ENCODE data around the gene PTCH2. TPM values are rescaled to one million over a fixed set of nuclear protein-coding genes. Genes with fewer than 3 reads are reported as not detected.

PTCH2 gene
- total RNA-seq, 2 donors from 2014 or later: 0.22 to 0.24 TPM

GRCh38 chr1:44822131-44822701 lies 20.8 kb downstream of the PTCH2 start:
- H3K27ac ChIP-seq: no peak overlapping the region
- no peak for TF ChIP-seq CTCF (IDR thresholded peaks at IDR 0.05)
- no peaks in the 10 kb centered on the region for H3K27me3 ChIP-seq
- H3K36me3 ChIP-seq: no peaks in the 10 kb centered on the region
- no peak overlapping the region for H3K4me3 ChIP-seq
- no peak for DNase-seq (ENCODE audit: low spot score)
- H3K9me3 ChIP-seq: no peaks in the 10 kb centered on the region
- H3K4me1 ChIP-seq: peaks cover 0 to 23% of the 10 kb centered on the region in 2 donors

DNA sequence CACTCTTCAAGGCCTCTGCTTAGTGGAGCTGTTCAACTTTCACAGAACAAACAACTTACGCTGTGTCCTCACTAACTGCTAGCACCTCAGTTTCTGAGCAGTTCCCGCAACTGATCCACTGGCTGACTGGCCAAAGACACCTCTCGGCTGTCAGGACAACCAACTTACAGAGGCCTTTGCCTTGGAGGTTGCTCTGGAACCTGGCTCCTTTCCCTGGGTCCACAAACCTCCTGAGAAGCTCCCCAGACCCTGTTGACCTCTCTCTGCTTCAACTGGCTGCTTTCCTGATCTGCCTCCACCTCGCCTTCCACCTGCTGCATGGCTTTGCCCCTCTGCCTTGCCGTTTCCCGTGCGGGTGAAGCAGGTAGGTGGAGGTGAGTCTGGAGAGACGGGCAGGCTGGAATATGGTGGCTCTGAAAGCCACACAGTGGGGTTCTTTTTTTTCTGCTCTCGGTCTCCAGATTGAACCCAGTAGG lies 21.8 kb downstream of the PTCH2 start:
- no peaks in the 10 kb centered on the region for H3K36me3 ChIP-seq
- DNase-seq (ENCODE audit: low spot score): no peak
- peaks cover 0 to 19% of the 10 kb centered on the region in 2 donors for H3K4me1 ChIP-seq
- peak overlapping the region in 1 of 2 donors; percentile 90 for H3K27ac ChIP-seq
- no peak for TF ChIP-seq CTCF (IDR thresholded peaks at IDR 0.05)
- no peak overlapping the region for H3K4me3 ChIP-seq
- H3K9me3 ChIP-seq: no peaks in the 10 kb centered on the region
- no peaks in the 10 kb centered on the region for H3K27me3 ChIP-seq

DNA sequence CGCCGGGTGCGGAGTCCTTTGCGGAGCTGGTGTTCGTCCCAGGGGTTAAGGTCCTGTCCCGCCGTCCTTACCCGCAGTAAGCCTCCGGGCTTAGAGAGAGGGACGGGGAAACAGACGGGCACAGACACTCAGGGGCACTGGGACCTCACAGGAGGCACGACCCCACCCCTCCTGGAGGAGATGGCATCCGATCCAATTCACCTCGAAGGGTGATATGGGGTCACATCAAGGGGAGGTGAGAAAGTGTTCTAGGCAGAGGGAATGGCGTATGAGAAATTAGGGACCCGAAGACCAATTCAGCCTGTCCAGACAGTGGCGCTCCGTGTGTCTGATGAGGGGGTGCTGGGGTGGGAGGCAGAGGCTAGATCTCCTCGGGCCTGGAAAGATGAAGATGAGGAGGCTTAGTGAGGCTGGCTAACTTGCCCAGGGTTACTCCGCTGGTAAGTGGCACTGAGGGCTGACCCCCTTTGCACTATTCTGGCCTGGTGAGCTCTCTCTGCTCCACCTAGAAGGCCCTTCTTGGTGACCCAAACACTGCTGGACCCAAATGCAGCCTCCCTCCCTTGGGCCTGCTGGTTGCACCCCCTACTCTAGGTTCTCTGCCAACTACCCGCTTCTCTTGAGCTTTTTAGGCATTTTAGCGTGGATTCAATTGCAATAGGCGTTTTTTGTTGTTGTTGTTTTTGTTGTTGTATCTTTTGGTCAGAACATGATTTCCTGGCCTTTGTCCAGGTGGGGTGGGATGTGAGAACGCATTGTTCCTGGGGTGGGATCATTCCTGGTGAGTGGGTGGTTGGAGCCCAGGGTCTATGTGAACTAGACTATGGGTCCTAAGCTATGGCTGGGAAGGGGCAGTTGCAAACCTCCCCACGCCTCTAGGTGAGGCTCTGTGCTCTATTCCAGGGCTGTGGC lies 22.5 kb downstream of the PTCH2 start:
- Histone ChIP-seq H3K4me3 (peak overlapping the region; percentile 56 to 58), H3K4me1 (peaks cover 0 to 19% of the 10 kb centered on the region in 2 donors), H3K9me3 (no peaks in the 10 kb centered on the region), H3K27me3 (no peaks in the 10 kb centered on the region), H3K27ac (peak overlapping the region; percentile 90 to 92), H3K36me3 (peaks cover under 1% of the 10 kb centered on the region)
- TF ChIP-seq CTCF (IDR thresholded peaks at IDR 0.05): no peak
- DNase-seq (ENCODE audit: low spot score): no peak

GRCh38 chr1:44819608-44820327 lies 23.3 kb downstream of the PTCH2 start:
- peak in 1 of 2 donors; percentile 22 for TF ChIP-seq CTCF (IDR thresholded peaks at IDR 0.05)
- H3K4me1 ChIP-seq: peaks cover 0 to 19% of the 10 kb centered on the region in 2 donors
- peak overlapping the region; percentile 90 to 92 for H3K27ac ChIP-seq
- H3K4me3 ChIP-seq: peak overlapping the region; percentile 56 to 58
- peaks cover 5% of the 10 kb centered on the region for H3K36me3 ChIP-seq
- no peaks in the 10 kb centered on the region for H3K27me3 ChIP-seq
- DNase-seq (ENCODE audit: low spot score): peak; percentile 91
- H3K9me3 ChIP-seq: no peaks in the 10 kb centered on the region

DNA sequence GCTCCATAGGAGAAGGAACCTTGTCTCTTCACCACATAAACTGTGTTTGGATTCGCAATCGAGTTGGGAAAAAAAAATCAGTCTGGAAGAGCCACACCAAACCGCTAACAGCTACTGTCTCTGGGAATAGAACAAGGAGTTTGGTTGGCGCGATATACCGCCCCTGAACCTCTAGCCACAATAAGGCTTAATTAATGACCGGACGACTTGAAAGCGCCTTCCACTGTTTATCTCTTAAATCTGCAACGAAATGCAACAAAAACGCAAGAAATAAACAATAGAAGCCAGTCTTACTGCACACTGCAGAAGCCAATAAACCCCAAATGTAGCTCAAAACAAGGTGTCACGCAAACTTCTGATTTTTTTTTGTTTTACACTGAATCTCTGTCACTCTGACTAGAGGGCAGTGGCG lies 23.9 kb downstream of the PTCH2 start:
- no peak for TF ChIP-seq CTCF (IDR thresholded peaks at IDR 0.05)
- Histone ChIP-seq H3K27ac (peak overlapping the region; percentile 90 to 92), H3K9me3 (no peaks in the 10 kb centered on the region), H3K27me3 (no peaks in the 10 kb centered on the region), H3K4me1 (peaks cover 0 to 19% of the 10 kb centered on the region in 2 donors), H3K36me3 (peaks cover 5% of the 10 kb centered on the region), H3K4me3 (peak overlapping the region; percentile 56 to 58)
- no peak for DNase-seq (ENCODE audit: low spot score)
